Measurements from ENCODE around the gene PCDHGA5.
"Not testable (repeated sequence)": the region's sequence is repeated elsewhere in the genome, so short reads cannot be mapped to it uniquely, and the experiment has no call there.

PCDHGA5 gene

DNA sequence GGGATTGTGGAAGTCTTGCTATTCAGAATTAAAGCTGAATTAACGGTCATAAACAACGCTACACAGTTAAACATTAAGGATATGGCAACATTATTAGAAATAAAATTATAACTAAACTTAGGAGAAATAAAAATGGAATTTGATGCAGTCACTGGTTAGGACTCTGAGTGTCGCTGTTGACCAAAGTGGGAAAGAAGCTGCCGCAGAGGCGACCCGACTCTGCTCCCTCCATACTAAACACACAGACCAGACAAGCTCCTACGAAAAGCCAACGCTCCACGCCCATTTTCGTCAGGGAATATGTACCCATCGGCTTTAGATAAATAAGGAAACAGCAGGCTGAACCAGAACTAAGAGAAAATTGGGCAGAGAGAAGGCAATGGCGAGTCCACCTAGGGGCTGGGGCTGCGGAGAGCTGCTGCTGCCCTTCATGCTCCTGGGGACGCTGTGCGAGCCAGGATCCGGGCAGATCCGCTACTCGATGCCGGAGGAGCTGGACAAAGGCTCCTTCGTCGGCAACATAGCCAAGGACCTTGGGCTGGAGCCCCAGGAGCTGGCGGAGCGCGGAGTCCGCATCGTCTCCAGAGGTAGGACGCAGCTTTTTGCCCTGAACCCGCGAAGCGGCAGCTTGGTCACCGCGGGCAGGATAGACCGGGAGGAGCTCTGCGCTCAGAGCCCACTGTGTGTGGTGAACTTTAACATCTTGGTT lies at the start of gene PCDHGA5:
Gene PCDHGA5 (plus strand): TSS at position 211 of the 709 bp plus-strand sequence. CDS start 169 bp downstream, at position 380.
- DNase-seq = no peak

GRCh38 chr5:141316963-141317362 lies 47.0 kb upstream of the PCDHGA5 start:
- DNase-seq = not testable (repeated sequence)

DNA sequence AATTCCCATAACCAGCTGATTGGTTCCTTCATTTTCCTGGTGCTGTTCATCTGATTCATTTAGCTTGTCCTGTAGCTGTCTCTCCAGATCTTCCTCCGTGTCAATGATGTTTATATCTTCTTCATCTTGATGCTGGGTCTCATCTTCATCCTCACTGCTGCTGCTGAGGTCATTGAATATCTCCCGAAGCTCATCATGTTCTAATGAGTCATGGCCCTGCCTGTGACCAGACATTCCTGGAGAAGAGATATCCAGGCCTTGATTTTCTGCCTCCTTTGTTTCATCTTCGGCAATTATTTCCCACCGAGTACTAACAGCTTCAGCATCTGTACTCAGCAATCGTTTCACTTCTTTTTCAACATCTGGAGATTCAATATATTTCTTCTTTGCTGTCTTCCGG lies 44.8 kb upstream of the PCDHGA5 start:
- no peak for DNase-seq

GRCh38 chr5:141319699-141320098 lies 44.3 kb upstream of the PCDHGA5 start:
- DNase-seq = no peak

GRCh38 chr5:141320225-141321169 lies 43.5 kb upstream of the PCDHGA5 start, which contains the start of gene TAF7:
TAF7 (minus strand) TSS chr5:141320784; CDS start chr5:141320044, 740 bp downstream.
- peak; percentile 34 for DNase-seq

DNA sequence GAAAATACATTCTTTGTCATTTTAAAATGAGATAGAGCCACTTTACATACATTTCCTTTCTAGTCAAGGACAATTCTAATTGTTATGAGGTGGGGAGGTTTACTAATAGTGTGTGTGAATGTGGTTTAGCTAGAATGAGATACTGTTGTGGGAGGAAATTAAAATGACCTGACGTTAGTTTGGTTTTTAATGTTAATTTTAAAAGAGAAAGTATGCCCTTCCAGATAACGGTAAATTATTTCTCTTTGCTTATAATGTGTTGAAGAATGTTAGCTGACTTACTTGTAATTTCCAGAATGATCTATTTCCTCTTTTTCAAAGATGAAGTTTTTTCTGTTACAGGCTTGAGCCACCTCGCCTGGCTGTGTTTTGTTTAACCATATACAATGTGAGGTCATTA lies 41.7 kb upstream of the PCDHGA5 start:
- DNase-seq = no peak

DNA sequence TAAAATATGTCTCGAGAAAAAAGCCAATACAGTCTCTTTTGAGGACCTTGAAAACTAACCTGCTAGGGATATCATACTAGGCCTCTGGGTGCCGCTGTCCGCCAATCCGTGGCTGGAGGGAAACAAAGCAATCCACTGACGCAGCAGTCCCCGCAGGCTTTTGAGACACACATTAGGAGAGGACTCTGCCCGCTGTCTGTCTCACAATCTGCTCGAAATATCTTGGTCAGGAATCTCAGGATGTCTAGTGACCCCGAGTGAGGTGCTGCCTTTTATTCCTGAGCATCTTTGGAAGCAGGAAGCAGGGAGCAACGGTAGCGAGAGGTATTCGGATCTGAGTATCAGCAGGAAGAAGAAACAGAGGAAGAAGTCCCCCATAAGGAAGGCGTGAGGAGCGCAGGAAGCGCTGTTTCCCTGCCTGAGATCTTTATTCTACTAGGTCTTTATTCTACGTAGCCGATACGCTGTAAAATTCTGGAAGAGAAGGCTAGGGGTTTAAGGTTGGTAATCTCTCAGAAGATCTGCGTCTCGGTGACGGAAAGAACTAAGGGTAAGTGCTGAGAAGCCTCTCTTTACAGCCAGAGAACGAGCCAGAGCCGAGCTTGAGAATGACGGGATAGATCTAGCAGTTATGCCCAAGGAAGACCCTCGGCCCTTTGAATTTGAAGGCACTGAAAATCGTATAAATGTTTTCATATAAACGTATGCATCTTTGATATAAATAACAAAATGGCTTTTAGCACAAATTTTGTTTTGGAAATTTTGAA lies 37.7 kb upstream of the PCDHGA5 start:
- DNase-seq = no peak

DNA sequence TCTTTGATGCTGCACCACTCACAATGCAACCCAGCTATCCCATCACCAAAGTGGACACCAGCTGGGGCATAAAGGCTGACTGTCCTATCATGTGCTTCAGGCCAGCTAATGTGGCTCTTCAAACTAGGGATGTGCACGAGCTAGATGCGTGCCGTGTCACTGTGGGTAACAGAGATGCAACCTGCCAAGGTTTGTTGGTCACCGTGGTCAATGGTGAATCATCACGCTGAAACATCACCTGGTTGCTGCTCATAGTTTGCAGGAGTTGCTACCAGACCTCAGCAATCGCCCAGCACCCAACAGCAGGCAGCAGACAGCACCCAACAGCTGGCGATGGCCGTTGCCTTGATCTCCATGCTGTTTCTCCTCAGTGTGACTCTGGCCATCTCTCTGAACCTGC lies 35.7 kb upstream of the PCDHGA5 start:
- DNase-seq = no peak

- DNase-seq = no peak
These were observed 33.5 kb upstream of the PCDHGA5 start, which contains the start of gene PCDHGA1 for GRCh38 chr5:141330299-141331080. PCDHGA1 (plus strand) TSS chr5:141330514.

DNA sequence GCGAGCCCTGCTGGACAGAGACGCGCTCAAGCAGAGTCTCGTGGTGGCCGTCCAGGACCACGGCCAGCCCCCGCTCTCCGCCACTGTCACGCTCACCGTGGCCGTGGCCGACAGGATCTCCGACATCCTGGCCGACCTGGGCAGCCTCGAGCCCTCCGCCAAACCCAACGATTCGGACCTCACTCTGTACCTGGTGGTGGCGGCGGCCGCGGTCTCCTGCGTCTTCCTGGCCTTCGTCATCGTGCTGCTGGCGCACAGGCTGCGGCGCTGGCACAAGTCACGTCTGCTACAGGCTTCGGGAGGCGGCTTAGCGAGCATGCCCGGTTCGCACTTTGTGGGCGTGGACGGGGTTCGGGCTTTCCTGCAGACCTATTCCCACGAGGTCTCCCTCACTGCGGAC lies 31.4 kb upstream of the PCDHGA5 start:
- not testable (repeated sequence) for DNase-seq

DNA sequence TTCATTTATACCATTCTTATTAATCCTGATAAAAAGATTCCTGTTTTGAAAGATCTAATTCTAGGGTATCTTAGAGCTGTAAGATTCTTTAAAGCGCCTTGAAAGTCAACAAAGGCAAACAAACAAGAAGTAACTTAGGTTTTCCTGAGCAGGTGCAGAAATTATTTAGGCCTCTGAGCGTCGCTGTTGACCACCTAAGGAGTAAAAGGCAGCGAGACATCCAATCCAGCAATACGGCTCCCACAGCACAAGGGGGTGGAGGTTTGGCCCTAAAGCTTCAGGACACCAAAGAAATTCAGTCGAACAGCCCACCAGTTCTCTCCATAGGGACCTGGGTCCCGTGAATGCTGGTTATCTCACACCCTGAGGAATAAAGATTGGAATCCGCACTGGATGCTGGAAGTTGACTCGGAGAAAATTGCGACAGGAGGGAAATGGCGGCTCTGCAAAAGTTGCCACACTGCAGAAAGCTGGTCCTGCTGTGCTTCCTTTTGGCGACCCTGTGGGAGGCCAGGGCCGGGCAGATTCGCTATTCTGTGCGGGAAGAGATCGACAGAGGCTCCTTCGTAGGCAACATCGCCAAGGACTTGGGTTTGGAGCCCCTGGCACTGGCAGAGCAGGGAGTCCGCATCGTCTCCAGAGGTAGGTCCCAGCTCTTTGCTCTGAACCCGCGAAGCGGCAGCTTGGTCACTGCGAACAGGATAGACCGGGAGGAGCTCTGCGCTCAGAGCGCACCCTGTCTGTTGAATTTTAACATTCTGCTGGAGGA lies 25.2 kb upstream of the PCDHGA5 start, which contains the start of gene PCDHGA2:
Gene PCDHGA2 (plus strand): TSS at position 223 of the 769 bp plus-strand sequence.
- DNase-seq = no peak

DNA sequence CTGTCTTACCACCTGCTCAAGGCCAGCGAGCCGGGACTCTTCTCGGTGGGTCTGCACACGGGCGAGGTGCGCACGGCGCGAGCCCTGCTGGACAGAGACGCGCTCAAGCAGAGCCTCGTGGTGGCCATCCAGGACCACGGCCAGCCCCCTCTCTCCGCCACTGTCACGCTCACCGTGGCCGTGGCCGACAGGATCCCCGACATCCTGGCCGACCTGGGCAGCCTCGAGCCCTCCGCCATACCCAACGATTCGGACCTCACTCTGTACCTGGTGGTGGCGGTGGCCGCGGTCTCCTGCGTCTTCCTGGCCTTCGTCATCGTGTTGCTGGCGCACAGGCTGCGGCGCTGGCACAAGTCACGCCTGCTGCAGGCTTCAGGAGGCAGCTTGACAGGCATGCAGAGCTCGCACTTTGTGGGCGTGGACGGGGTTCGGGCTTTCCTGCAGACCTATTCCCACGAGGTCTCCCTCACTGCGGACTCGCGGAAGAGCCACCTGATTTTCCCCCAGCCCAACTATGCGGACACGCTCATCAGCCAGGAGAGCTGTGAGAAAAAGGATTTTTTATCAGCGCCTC lies 23.1 kb upstream of the PCDHGA5 start:
- not testable (repeated sequence) for DNase-seq

- no peak for DNase-seq
These were observed 21.2 kb upstream of the PCDHGA5 start for GRCh38 chr5:141342773-141343172.

DNA sequence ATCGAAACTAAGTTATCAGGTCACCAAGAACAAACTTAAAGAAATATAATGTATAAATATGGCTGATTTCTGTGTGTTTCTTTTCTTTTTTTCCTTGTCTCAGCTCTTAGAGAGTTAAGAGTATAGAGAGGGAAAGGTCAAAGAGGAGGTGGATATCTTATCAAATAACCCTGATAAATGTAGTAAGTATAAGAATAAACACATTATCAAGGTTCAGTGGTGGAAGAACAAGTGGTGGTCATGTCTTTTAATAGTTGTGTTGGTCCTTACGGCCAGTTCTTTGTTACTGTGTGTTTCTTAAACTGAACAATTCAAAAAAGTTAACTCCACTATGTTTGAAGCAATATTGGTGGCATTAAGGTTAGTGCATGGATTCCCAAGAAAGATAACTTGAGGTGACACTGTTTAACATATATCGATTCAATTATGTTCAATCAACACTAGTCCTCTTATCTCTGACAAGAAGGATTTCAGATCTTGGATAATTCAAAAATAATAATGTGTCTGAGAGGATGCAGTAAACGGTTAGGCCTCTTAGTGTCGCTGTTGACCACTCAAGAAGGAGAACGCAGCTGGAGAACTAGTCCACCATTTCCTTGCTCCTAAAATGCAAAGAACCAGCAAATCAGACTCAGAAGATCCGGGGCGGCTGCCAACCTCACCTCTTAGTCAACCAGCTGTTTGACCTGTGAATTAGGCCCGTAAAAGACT lies 20.6 kb upstream of the PCDHGA5 start, which contains the start of gene PCDHGA3:
Gene PCDHGA3 (plus strand): TSS at position 588 of the 711 bp plus-strand sequence. CDS start 205 bp downstream, outside the sequence.
- DNase-seq = no peak

GRCh38 chr5:141343953-141344463 lies 20.0 kb upstream of the PCDHGA5 start:
- no peak for DNase-seq

GRCh38 chr5:141345327-141345726 lies 18.6 kb upstream of the PCDHGA5 start:
- DNase-seq = no peak

DNA sequence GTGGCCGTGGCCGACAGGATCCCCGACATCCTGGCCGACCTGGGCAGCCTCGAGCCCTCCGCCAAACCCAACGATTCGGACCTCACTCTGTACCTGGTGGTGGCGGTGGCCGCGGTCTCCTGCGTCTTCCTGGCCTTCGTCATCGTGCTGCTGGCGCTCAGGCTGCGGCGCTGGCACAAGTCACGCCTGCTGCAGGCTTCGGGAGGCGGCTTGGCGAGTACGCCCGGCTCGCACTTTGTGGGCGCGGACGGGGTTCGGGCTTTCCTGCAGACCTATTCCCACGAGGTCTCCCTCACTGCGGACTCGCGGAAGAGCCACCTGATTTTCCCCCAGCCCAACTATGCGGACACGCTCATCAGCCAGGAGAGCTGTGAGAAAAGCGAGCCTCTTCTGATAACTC lies 17.9 kb upstream of the PCDHGA5 start:
- DNase-seq = not testable (repeated sequence)

DNA sequence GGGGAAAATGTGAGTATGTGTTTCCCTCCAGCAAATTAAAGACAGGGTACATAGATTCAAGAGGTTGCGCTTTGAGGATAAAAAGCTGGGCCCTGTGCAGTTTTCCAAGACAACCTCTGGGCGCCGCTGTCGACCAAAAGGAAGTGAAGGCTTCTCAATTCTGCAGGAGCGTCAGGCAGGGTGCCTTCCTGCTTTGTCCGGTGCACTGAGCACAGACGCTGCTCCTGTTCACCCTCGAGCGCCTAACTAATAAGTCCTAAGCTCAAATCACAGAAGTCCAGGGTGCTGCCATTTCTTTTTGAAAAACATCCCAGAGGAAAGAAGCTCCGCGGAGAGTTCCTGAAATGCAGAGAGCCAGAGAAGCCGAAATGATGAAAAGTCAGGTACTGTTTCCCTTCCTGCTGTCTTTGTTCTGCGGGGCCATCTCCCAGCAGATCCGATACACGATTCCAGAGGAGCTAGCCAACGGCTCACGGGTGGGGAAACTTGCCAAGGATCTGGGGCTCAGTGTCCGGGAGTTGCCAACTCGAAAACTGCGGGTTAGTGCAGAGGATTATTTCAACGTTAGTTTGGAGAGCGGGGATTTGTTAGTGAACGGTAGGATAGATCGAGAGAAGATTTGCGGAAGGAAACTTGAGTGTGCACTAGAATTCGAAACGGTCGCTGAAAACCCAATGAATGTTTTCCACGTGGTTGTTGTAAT lies 13.9 kb upstream of the PCDHGA5 start, which contains the start of gene PCDHGB1:
Gene PCDHGB1 (plus strand): TSS at position 183 of the 703 bp plus-strand sequence. CDS start 162 bp downstream, at position 345.
- no peak for DNase-seq

- no peak for DNase-seq
These were observed 12.4 kb upstream of the PCDHGA5 start for GRCh38 chr5:141351591-141351990.
